ENCODE results near the gene XIRP1. TPM values are rescaled to one million over a fixed set of nuclear protein-coding genes. Genes with fewer than 3 reads are reported as not detected.

XIRP1 gene
- total RNA-seq, 2 donors from 2014 or later = 160 to 242 TPM

DNA sequence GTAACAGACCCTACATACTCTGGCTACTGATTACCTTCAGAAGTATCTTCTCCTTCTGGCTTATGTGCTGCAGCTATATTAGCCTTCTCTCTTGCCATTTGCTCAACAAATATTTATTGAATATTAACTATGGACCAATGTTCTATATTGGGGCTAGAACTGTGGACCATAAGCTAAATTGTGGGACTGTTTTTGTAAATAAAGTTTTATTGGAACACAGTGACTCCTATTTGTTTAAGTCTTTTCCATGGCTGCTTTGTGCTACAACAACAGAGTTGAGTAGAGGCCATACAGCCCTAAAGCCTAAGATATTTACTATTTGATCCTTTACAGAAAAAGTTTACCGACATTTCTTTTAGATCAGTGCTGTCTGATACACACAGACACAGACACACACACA is 20.3 kb upstream of the XIRP1 start:
- DNase-seq (no peak), ATAC-seq (no peak)
- intact Hi-C loops (cut with DNase I) = loop anchor here in 1 of 2 donors (5.0 kb wide), 1 partner anchor 45 kb away; no protein-coding TSS in a partner anchor

DNA sequence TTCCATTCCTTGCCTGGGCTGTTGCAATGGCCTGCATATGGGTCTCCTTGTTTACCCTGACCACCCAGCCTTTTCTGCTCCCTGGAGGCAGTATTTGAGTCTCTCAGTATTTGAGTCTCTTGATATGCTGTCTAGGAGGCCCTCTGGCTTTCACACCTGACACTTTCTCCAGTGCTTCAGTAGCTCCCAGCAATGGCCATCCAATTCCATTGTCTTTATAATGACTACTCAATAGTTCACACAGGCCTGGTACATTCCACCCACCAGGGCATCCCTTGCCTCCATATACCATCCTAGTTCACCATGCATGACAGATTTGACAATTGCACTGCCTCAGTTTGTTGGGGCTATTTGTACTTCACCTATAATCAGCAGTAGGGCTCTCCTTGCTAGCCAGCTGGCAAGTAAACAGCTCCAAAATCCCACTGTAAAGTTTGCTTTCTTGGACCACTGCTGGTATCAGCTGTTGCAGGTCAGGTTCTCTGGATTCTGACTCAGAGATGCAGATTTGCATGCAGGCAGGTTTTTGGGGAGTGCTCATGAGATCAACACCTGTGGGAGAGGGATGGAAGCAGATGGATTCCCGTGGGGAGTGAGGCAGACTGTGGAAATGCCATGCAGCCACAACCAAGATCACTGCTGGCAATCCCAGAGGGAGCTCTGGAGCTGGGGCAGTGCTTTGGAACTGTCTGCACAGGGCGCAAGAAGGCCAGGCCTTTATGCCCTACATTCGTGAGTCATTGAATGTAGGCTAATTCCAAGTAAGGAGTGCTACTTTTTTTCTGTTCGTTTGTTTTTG is 19.1 kb upstream of the XIRP1 start:
- DNase-seq (no peak), ATAC-seq (no peak)
- intact Hi-C loops (cut with DNase I) = loop anchor here in 1 of 2 donors (5.0 kb wide), 1 partner anchor 46 kb away; no protein-coding TSS in a partner anchor

DNA sequence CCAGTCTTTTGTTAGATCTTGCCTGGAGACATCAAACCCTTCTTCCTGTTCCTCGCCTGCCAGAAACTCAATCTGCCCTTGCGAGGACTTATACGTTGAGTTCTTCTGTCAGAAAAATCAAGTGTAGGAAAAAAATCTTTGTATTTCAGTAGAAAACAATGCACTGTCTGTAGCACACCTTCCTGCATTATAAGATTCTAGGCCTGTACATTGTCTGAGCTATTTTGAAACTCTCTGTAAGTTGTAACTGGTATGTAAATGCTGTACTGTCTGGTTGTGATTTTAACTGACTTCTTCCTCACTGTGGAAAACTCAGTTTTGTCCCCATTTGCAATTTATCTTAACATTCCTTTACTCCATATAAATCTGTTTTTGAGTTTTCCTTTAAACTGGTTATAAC is 17.7 kb upstream of the XIRP1 start:
- no peak for ATAC-seq
- intact Hi-C loops (cut with DNase I) = loop anchor here in 1 of 2 donors (5.0 kb wide), 1 partner anchor 47 kb away; no protein-coding TSS in a partner anchor

DNA sequence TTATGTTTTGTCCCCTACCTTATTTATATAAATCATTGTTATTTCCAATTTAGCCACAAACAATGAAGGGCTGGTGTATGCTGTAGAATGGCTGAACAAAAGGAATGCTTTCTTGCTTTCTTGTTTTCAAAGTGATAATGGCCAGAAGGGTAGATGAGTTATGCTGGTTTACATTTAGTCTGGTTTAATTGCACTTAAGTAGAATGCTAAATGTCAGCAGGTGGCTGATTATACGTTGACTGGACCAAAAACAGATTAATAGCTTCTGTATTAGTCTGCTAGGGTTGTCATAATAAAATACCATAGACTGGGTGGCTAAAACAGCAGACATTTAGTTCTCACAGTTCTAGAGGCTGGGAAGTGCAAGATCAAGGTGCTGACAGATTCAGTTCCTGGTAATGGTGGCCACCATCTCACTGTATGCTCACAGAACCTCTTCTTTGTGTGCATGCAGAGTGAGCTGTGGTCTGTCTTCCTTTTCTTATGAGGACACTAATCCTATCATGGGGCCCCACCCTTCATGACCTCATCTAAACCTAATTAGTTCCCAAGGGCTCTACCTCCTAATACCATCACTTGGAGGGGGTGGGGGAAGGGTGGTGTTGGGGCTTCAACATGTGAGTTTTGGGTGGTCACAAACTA is 17.1 kb upstream of the XIRP1 start:
- intact Hi-C loops (cut with DNase I) = loop anchor here (5.0 kb wide), 1 partner anchor 78 kb away; no protein-coding TSS in a partner anchor
- ATAC-seq = no peak
- no peak for DNase-seq

More for the DNA sequence above, 17.7 kb upstream of the XIRP1 start:
- no peak for DNase-seq

DNA sequence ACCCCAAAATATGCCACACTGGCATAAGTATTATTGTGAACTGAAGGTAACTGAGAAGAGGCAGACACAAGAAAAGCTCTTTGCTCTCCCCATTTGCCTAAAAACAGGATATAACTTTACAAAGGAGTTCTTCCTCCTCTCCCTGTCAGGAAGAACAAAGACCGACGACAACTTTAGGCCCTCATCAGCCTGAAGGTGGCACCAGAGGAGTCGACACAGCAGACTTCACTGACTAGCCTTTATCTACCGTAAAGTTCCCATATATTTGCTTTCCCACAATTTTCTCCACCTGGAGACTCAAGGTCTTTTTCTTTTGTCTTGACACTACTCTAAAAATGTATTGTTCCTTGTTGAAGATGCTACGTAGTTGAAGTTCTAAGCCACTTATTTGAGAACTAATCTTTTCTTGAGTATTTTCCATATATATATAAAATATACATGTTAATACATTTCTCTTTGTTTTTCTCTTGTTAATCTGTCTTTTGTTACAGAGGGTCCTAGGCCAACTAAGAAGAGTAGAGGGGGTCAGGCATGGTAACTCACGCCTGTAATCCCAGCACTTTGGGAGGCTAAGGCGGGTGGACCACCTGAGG is 16.2 kb upstream of the XIRP1 start:
- no peak for DNase-seq
- intact Hi-C loops (cut with DNase I) = loop anchor here (5.0 kb wide), 1 partner anchor 79 kb away; no protein-coding TSS in a partner anchor

DNA sequence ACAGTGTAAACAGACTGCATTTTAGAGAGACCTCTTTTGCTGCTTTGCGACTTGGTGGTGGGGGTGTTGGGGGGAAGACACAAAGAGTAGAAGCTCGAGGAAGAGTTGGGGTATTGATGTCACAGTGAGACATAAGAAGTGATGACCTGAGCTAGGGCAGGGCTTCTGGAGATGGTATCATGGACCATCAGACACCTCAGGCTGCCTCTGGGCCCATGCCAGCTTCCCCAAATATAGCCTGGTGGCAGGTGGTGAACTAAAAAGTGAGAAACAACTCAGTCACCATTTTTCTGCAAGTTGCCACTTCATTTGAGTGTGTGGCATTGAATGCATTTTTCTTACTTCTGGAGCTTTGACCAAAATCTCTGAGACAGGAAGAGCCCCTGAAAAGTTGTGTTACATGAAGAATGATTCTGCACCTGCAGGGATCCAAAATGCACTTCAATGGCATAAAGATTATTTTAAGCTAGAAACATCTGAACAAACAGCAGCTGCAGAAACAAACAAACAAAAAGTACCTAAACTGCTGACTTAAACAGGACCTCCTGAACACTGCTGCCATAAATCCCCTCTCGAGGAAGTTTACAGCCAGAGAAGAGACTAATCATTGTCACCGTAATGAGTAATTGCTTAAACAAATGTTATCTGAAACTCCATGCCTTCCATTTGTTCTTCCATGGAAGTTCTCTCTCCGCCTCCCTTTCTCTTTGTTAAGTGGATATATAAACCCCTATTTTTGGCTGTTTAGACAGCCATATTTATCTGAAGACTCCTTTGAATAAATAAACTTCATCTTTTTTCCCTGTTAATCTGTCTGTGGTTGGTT is 15.2 kb upstream of the XIRP1 start:
- no peak for ATAC-seq
- DNase-seq = no peak
- intact Hi-C loops (cut with DNase I) = loop anchor here (5.0 kb wide), 1 partner anchor 80 kb away; no protein-coding TSS in a partner anchor

More for the DNA sequence above, 16.2 kb upstream of the XIRP1 start:
- peak; percentile 77 to 81 for ATAC-seq

DNA sequence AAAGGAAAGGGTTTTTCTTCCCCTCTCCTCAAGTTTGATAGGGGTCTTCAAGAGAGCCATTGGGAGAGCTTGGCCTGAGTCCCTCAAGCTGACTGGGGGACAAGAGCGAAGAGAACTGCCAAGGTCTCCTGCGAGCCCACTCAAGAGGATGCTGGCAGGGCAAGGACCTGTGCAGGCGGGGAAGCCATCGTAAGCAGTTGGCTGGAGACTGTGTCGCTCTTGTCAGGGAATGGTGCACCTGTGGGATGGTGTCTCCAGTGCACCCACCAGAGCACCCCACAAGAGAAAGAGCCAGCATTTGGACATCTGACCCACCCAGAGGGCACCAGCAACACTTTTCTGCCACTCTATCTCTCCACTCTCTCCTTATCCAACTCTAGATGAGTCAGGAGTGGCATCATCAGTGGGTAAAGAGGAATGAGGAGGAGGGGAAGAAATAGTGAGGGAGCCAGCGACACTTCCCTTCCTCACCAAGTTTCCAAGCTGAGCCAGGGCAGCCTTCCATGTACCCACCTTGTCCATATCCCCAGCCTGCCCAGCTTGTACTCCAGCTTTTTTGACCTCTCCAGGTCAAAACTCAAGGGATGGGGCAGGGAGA is 13.6 kb upstream of the XIRP1 start:
- intact Hi-C loops (cut with DNase I) = loop anchor here (5.0 kb wide), 1 partner anchor 81 kb away; no protein-coding TSS in a partner anchor
- peak in 1 of 2 donors; percentile 59 for ATAC-seq
- no peak for DNase-seq

DNA sequence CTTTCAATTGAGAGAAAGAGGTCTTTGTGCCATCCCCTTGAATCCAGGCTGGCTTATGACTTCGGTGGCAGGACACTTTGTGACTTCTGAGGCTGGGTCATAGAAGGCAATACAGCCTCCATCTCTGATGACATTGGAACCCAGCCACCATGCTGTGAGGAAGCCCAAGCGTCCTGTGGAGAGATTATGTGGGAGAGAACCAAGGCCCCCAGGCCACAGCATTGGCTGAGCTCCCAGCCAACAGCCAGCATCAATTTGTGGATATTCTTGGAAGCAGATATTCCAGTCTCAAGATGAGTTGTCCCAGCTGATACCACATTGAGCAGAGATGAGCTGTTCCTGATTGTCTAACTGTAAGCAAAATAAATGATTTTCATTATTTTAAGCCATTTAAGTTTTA is 12.7 kb upstream of the XIRP1 start:
- no peak for ATAC-seq
- intact Hi-C loops (cut with DNase I) = loop anchor here (5.0 kb wide), 1 partner anchor 82 kb away; no protein-coding TSS in a partner anchor
- DNase-seq = no peak

DNA sequence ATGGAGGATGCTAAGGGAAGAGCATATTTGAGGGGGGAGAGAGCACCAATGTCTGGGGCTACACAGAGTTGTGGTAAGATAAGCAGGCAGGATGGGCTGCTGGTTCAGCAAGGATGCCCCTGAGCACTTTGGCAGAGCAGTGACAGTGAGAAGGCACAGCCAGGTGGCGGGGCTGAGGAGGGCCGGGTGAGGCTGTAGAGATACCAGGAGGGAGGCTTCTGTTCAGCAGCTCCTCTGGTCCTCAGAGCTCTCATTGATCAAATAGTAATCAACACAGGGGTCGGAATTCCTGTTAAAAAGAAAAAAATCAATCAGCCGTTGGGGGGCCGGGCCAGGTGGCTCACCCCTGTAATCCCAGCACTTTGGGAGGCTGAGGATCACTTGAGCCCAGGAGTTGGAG is 11.5 kb upstream of the XIRP1 start:
- DNase-seq (no peak), ATAC-seq (no peak)
- intact Hi-C loops (cut with DNase I) = no loop called here

DNA sequence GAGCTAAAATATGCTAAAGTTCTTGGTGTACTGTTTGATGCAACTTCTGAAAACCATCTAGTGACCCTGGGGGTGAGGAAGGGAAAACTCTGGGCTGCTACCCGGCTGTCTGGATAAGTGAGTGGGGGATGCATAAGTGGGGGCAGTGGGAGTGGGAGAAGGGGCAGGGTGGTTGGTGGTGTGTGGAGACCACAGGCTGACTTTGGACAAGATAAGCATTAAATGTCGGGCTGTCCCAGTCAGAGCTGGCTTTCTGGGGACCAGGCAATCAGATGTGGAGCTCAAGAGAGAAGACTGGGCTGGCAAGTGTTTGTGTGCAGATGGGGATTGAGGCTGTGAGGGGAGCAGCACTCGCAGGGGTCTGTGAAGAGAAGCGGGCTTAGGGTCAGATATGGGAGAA is 11.0 kb upstream of the XIRP1 start:
- intact Hi-C loops (cut with DNase I) = no loop called here
- DNase-seq (no peak), ATAC-seq (no peak)

DNA sequence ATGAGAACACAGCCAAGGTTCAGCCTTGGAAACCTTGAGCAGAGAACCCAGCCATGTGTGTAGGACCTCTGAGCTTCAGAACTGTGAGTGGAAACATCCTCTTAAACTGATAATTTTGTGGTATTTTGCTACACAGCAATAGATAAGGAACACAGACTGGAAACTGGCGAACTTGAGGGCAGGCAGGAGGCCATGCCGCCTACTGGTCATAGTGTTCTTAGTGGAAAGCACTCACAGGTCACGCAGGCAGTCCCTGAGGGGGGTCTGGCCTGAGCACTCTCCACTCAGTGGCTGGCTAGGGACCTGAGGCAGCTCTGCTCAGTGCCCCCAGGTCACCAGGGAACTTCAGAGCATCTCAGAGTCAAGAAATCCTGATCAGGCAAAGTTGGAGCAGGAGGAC is 9.7 kb upstream of the XIRP1 start:
- DNase-seq = peak; percentile 58

DNA sequence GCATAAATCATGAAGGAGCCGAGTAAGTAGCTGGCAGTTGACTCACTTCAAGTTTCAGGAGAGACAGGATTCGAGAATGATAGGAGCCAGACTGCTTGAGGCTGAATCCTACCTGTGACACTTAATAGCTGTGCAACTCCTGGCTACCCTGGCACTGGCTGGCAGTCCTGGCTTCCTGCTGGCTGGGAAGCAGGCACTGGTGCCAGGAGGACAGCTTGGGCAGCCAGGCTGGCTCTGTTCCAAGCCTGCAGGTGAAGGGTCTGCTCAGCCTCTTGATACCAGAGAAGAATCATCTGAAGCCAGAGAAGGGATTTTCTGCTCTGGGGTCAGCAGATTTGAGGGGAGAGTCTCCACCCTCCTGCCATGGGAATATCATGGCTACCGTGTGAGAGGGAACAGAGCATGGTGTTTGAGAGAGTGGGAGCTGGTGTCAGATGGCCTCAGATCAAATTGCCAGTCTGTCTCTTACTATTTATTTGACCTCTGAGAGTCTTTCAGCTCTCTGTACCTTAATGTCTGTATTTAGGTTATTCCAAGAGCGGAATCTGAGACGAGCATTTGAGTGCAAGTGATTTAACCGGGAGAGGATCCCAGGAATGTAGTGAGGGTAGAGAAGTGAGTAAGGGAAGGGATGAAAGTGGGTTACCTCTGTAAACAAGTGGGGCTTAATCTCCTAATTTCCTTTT is 4.4 kb upstream of the XIRP1 start:
- ATAC-seq = no peak
- intact Hi-C loops (cut with DNase I) = no loop called here
- no peak for DNase-seq

More for the DNA sequence above, 9.7 kb upstream of the XIRP1 start:
- intact Hi-C loops (cut with DNase I) = no loop called here
- ATAC-seq = peak; percentile 40 to 41

DNA sequence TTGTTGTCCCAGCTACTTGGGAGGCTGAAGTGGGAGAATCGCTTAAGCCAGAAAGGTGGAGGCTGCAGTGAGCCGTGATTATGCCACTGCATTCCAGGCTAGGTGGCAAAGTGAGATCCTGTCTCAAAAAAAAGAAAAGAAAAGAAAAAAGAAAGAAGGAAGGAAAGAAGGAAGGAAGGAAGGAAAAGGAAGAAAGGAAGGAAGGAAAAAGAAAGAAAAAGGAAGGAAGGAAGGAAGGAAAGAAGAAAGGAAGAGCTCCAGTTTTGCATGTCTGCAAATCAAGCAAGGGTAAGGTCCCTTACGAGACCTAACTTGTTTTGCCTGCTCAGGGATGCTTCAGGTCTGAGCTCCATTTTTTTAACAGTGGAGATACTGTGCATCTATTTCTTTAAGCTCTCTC is 3.6 kb upstream of the XIRP1 start:
- no peak for ATAC-seq
- intact Hi-C loops (cut with DNase I) = no loop called here
- no peak for DNase-seq

DNA sequence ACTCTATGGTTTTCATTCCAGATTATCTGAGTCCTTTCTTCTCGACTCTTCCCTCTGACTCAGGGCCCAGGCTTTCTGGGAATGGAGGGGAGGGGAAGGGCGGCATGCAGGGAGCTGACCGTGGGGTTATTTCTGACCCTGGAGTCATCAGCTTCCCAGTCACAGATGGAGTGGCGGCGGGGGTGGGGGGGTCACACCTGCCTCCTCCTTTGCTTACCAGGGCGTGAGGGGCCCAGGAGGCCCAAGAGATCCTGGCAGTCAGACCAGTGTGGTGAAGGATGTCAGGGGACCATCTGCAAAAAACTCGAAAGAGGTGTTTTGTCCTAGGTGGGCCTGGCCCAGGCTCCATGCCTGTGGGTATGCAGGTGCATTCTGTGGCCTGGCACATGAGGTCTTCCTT is 996 bp upstream of the XIRP1 start:
- intact Hi-C loops (cut with DNase I) = loop anchor here in 1 of 2 donors (5.0 kb wide), 1 partner anchor 99 kb away; no protein-coding TSS in a partner anchor
- ATAC-seq = peak in 1 of 2 donors; percentile 61
- no peak for DNase-seq

DNA sequence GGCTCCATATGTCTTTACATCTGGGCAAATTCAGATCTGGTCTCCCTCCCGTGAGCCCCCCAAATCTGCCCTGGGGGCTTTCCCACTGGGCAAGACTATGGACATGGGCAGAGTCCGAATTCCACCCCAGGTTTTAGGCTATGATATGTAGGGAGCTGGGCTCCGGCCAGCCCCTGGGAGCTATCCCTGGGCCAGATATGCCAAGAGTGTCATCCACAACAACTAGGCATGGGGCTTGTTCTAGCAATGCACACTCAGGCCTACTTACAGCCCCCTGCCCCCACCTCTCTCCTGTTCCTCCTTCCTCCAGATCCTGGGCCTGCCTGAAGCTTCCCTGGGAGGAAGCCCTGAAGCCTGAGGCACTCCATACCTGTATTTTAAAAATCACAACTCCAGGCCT is 622 bp downstream of the XIRP1 start:
- intact Hi-C loops (cut with DNase I) = loop anchor here in 1 of 2 donors (5.0 kb wide), 1 partner anchor 101 kb away; no protein-coding TSS in a partner anchor
- peak; percentile 8 to 35 for ATAC-seq
- DNase-seq = no peak

DNA sequence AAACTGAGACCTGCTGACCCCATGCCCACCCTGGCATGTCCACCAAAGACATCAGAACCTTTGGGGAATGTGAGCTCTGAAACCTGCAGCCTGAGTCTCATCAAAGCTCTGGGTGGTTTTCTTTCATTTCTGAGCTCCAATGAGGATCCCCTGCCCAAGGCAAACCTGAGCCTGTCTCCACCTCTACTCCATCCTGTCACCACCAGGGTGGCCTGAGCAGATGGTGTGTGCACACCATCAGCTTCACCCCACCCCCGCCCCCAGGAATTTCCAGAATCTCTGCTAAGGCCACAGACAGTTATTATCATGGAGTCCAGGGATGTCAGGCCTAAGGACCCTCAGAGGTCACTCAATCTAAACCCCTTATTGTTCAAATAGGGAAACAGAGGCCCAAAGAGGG is 1.3 kb downstream of the XIRP1 start:
- intact Hi-C loops (cut with DNase I) = loop anchor here in 1 of 2 donors (5.0 kb wide), 1 partner anchor 101 kb away; no protein-coding TSS in a partner anchor
- ATAC-seq (peak in 1 of 2 donors; percentile 31), DNase-seq (no peak)

DNA sequence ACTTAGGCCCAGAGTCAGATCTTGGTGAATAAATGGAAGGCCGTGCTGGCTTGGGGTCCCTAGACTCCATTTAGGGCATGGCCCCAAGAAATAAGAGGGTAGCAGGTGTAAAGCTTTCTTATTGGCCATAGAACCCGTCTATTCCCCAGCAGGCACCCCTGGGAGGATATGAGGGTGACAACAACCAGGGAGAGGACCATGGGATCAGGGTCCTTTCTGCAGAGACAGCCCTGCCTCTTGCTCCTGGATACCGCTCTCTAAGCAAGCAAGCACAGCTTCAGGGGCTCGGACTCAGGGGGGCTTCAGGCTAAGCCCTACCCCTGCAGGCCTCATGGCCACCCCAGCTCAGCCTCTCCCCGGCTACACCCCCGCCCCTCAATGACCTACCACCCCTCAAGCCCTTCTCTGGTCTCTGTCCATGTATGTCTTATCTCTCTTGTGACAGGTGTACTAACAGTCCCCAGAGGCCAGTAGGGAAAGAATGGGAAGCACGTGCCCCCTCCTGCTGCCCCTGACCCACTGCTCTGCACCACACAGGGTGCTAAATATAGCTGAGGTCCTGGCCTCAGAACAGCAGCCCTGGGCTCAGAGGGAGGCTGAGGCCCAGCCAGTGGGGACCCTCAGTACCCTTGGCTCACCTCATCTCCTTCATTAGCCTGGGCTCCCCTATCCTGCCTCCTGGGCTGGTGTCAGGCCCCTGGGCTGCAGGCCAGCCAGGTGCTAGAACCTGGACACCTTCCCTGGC is 1.9 kb downstream of the XIRP1 start:
- DNase-seq (no peak), ATAC-seq (peak in 1 of 2 donors; percentile 4)
- intact Hi-C loops (cut with DNase I) = loop anchor here in 1 of 2 donors (5.0 kb wide), 1 partner anchor 102 kb away; no protein-coding TSS in a partner anchor

Data from left cardiac atrium (tissue), 4 donors.